Dendritic cell treated with granulocyte-macrophage colony-stimulating factor and Interleukin-4, amounts not matched to agents 40 ng/mL and 50 ng/mL, for 4 days (primary cell): ENCODE measurements around the gene SETD9.

Experiments used
- H3K27ac Mint-ChIP-seq: one replicate; pipeline ENCODE4 v1.8.0; 2022; ENCODE audit warnings: mild to moderate bottlenecking, mixed read lengths
- H3K27me3 Mint-ChIP-seq: one replicate; pipeline ENCODE4 v1.8.0; 2022; ENCODE audit warnings: mild to moderate bottlenecking, mixed read lengths
- H3K36me3 Mint-ChIP-seq: one replicate; pipeline ENCODE4 v1.8.0; 2022; ENCODE audit warnings: low read depth, mixed read lengths
- H3K4me1 Mint-ChIP-seq: one replicate; pipeline ENCODE4 v1.8.0; 2022; ENCODE audit warnings: low read depth, mixed read lengths
- H3K4me3 Mint-ChIP-seq: one replicate; pipeline ENCODE4 v1.8.0; 2022; ENCODE audit warnings: mild to moderate bottlenecking, moderate library complexity, mixed read lengths
- H3K9me3 Mint-ChIP-seq: one replicate; pipeline ENCODE4 v1.8.0; 2022; ENCODE audit warnings: mixed read lengths
- intact Hi-C: fragments of 100-400 bp; cut with micrococcal nuclease; formaldehyde crosslinking; loops from one replicate; pipeline ENCODE4 v1.15.0; 2022

Gene SETD9

DNA sequence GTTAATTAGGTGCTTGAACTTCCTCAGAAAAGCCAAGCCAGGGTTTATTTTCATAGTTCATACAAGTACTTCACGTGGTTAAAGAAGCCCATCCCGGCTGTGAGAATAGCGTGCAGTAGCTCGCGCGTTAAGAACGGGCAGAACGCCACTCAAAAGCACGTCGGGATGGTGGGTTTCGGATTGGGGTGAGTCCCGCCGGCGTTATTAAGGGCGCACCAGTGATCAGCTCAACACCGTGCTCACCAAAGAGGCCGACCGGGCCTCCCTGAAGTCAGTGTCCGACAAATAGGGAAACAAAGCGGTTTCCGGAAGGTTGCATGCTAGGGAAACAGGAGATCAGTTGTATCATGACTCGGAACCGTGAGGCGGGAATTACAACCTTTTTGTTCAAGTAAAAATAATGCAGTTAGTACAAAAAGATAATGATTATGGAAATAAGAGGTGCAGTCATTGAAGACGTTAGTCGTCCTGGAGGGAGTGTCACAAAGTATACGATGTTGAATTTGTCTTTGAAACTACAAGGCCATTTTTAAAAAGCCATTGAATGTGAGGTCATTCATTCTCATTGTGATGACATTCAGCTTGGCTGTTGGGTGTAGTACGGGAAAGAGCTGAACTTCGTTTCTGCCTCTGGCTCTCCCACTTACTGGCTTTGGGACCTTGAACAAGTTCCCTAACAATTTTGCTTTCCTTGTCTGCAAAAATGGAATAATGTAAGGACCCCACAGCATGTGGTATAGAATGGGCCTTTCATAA, 992 bp downstream of the SETD9 start:
- peaks cover 13% of the 10 kb centered on the region for H3K36me3 Mint-ChIP-seq
- H3K4me1 Mint-ChIP-seq, result peaks cover 22% of the 10 kb centered on the region
- H3K27me3 Mint-ChIP-seq, result no peaks in the 10 kb centered on the region
- H3K27ac Mint-ChIP-seq, result peak overlapping the region; percentile 97
- H3K9me3 Mint-ChIP-seq, result no peaks in the 10 kb centered on the region
- intact Hi-C loops, result loop anchor here (5.0 kb wide), 1 partner anchor 42 kb away; the partner anchor contains the start of gene MIER3
- H3K4me3 Mint-ChIP-seq, result peak overlapping the region; percentile 94

DNA sequence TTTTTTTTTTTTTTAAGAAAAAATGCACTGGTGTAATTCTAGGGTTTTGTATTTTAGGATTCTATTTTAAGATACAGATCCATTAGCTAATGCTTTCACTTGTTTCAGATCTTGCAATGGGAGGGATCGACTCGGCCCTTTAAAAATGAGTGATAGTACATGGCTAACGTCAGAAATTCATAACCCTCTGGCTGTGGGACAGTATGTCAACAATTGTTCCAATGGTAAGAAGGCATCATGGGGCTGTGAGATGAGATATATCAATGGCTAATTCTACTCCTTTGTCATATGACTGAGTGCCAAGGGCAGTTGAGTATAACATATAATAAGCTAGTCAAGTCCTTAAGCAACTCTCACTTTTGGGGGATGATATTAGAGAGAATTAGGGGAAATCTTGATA, 4.4 kb downstream of the SETD9 start:
- H3K4me1 Mint-ChIP-seq, result peaks cover 15% of the 10 kb centered on the region
- intact Hi-C loops, result loop anchor here (5.0 kb wide), 1 partner anchor 39 kb away; the partner anchor contains the start of gene MIER3
- H3K27me3 Mint-ChIP-seq, result no peaks in the 10 kb centered on the region
- H3K9me3 Mint-ChIP-seq, result no peaks in the 10 kb centered on the region
- peaks cover 27% of the 10 kb centered on the region for H3K36me3 Mint-ChIP-seq
- H3K4me3 Mint-ChIP-seq, result no peak overlapping the region
- H3K27ac Mint-ChIP-seq, result no peak overlapping the region

DNA sequence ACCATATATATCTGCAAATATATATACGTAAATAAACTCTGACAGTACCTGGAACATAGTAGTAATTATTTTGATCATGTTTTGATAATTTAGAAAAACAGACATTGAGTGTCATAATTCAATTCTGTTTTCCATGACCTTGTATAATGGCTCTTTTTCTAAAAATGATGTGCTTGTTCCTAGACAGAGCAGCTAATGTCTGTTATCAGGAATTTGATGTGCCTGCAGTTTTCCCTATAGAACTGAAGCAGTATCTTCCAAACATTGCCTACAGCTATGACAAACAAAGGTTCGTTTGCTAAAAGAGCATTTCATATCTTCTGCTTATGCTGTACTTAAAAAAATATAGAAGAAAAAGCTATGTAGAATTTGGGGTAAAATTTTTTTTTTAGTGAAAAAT, 5.3 kb downstream of the SETD9 start:
- Mint-ChIP-seq H3K9me3 (no peaks in the 10 kb centered on the region), H3K4me1 (peaks cover 12% of the 10 kb centered on the region), H3K27ac (no peak overlapping the region), H3K36me3 (peaks cover 20% of the 10 kb centered on the region), H3K4me3 (no peak overlapping the region), H3K27me3 (no peaks in the 10 kb centered on the region)
- intact Hi-C loops, result loop anchor here (5.0 kb wide), 1 partner anchor 38 kb away; the partner anchor contains the start of gene MIER3

DNA sequence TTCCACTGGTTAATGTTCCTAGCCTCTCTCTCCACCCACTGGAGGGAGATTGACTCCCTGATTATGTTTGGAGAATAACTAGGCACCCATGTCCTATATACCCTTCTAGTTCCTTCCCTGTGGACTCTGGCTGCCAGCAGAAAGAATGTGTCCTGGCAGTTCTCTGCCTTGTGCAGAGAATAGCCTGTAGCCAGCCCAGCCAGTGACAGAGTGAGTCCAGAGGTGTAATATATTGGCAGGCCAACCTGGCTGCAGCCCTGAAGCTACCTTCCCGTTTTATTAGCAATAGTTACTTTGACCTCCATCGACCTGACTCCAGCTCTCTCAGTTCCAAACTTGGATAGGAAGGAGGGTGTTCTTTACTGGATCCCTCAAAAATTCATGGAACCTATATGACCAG, 8.1 kb downstream of the SETD9 start:
- Mint-ChIP-seq H3K36me3 (peaks cover 31% of the 10 kb centered on the region), H3K4me3 (no peak overlapping the region), H3K4me1 (no peaks in the 10 kb centered on the region), H3K27me3 (no peaks in the 10 kb centered on the region), H3K27ac (no peak overlapping the region), H3K9me3 (no peaks in the 10 kb centered on the region)
- intact Hi-C loops, result no loop called here

DNA sequence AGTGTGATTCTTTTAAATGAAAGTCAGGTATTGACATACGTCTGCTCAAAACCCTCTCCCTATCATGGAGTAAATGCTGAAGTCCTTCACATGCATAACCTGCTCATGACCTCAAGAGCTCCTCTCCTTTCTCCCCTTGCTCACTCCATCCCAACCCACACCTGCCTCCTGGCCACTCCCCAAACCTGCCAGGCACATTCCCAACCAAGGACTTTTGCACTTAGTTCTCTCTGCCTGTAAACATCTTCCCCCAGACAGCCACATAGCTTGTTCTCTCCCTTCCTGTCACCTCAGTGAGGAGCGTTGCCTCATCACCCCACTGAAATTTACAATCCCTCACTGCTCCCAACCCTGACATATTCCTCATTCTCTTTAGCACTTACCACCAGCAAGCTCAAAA, 8.7 kb downstream of the SETD9 start:
- Mint-ChIP-seq H3K27ac (no peak overlapping the region), H3K27me3 (no peaks in the 10 kb centered on the region), H3K4me3 (no peak overlapping the region), H3K4me1 (no peaks in the 10 kb centered on the region), H3K36me3 (peaks cover 37% of the 10 kb centered on the region), H3K9me3 (no peaks in the 10 kb centered on the region)
- intact Hi-C loops, result no loop called here

DNA sequence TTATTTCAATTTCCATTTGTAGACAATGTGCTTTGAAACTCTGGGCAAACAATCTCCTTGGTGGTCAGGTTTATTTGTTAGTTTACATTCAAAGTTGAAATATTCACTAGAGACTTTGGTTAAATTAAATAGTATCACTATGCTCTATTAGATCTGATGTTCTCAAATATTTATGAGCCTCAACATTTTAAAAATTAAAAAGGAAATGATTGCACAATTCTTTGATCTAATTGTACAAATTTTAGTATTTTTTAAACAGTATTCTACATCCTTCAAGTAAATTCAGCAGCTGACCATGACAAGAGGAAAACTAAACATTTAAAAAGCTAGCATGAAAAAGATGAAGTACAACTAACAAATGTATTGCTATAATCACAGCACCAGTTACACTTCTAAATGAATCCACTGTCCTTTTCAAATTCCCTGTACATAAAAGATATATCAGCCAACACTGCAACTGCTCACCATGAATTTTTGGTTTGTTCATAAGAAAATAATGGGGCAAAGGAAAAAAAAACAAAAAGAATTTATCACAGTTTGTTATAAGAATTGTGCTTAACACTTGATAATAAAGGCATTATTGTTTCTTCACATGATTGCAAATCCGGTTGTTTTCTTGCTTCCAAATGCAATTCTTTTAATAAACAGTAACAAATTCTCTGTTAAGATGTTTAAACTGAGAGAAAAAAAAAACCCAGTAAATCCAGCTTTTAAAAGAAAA, 10.7 kb downstream of the SETD9 start:
- H3K27ac Mint-ChIP-seq, result no peak overlapping the region
- intact Hi-C loops, result no loop called here
- no peaks in the 10 kb centered on the region for H3K4me1 Mint-ChIP-seq
- H3K4me3 Mint-ChIP-seq, result no peak overlapping the region
- H3K36me3 Mint-ChIP-seq, result peaks cover 50% of the 10 kb centered on the region
- no peaks in the 10 kb centered on the region for H3K27me3 Mint-ChIP-seq
- H3K9me3 Mint-ChIP-seq, result no peaks in the 10 kb centered on the region

- H3K27me3 Mint-ChIP-seq, result no peaks in the 10 kb centered on the region
- intact Hi-C loops, result no loop called here
- no peak overlapping the region for H3K27ac Mint-ChIP-seq
- H3K9me3 Mint-ChIP-seq, result no peaks in the 10 kb centered on the region
- H3K36me3 Mint-ChIP-seq, result peaks cover 66% of the 10 kb centered on the region
- no peaks in the 10 kb centered on the region for H3K4me1 Mint-ChIP-seq
- H3K4me3 Mint-ChIP-seq, result no peak overlapping the region
Observed at GRCh38 chr5:56922922-56923321, 13.5 kb downstream of the SETD9 start.

- no peaks in the 10 kb centered on the region for H3K27me3 Mint-ChIP-seq
- H3K4me1 Mint-ChIP-seq, result no peaks in the 10 kb centered on the region
- no peaks in the 10 kb centered on the region for H3K9me3 Mint-ChIP-seq
- intact Hi-C loops, result loop anchor here (10.0 kb wide), 1 partner anchor 200 kb away; no protein-coding TSS in a partner anchor
- no peak overlapping the region for H3K4me3 Mint-ChIP-seq
- peaks cover 72% of the 10 kb centered on the region for H3K36me3 Mint-ChIP-seq
- no peak overlapping the region for H3K27ac Mint-ChIP-seq
Observed at GRCh38 chr5:56934325-56934724, 24.9 kb downstream of the SETD9 start.

DNA sequence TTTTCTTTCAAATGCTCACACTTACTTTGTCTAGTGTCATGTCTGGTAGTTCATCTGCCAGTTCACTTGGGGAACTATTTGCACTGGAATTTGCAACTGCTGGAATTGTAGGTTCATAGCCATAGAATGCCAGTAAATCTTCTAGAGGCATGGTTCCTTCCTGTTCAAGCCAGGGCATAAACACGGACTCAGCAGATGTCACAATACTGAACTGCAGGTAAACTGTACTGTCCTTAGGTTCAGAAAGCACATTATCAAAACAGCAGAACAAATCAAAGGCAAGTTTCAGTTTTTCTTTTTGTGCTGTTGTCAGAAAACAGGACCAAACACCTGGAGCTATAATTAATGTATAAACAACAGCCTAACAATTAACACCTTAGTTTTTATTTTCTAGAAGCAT, 29.5 kb downstream of the SETD9 start:
- Mint-ChIP-seq H3K27ac (no peak overlapping the region), H3K9me3 (no peaks in the 10 kb centered on the region), H3K36me3 (peaks cover 95% of the 10 kb centered on the region), H3K4me1 (peaks cover 12% of the 10 kb centered on the region), H3K27me3 (no peaks in the 10 kb centered on the region), H3K4me3 (no peak overlapping the region)
- intact Hi-C loops, result loop anchor here (10.0 kb wide), 1 partner anchor 196 kb away; no protein-coding TSS in a partner anchor

DNA sequence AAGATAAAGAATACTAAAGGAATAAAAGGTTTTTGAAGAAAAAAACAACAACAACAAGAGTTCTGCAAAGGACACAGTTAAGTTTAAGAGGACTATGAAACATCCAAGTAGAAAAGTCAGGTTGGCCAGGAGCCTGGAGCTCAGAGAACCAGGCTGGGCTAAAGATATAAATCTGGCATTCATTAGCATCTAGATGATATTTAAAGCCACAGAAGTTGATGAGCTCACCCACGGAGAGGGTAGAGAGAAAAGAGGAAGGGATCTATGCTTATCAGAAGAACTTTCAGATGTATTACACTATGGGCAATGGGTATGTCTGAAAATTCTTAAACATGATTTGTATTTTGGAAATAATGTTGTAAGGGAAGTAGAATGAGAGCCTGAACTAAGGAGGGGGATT, 32.6 kb downstream of the SETD9 start:
- Mint-ChIP-seq H3K27ac (no peak overlapping the region), H3K4me3 (no peak overlapping the region), H3K36me3 (peaks cover 73% of the 10 kb centered on the region), H3K4me1 (peaks cover 12% of the 10 kb centered on the region), H3K9me3 (no peaks in the 10 kb centered on the region), H3K27me3 (no peaks in the 10 kb centered on the region)
- intact Hi-C loops, result no loop called here

- H3K4me3 Mint-ChIP-seq, result no peak overlapping the region
- peaks cover 18% of the 10 kb centered on the region for H3K4me1 Mint-ChIP-seq
- H3K27me3 Mint-ChIP-seq, result peaks cover 2% of the 10 kb centered on the region
- no peak overlapping the region for H3K27ac Mint-ChIP-seq
- intact Hi-C loops, result no loop called here
- H3K36me3 Mint-ChIP-seq, result peaks cover 43% of the 10 kb centered on the region
- H3K9me3 Mint-ChIP-seq, result no peaks in the 10 kb centered on the region
Observed at GRCh38 chr5:56947052-56947451, 37.7 kb downstream of the SETD9 start.

GRCh38 chr5:56950626-56951125, 41.3 kb downstream of the SETD9 start:
- peaks cover 20% of the 10 kb centered on the region for H3K36me3 Mint-ChIP-seq
- peaks cover 16% of the 10 kb centered on the region for H3K27me3 Mint-ChIP-seq
- no peaks in the 10 kb centered on the region for H3K9me3 Mint-ChIP-seq
- peak overlapping the region; percentile 89 for H3K4me3 Mint-ChIP-seq
- peak overlapping the region; percentile 71 for H3K27ac Mint-ChIP-seq
- intact Hi-C loops, result loop anchor here (5.0 kb wide), 1 partner anchor 38 kb away; no protein-coding TSS in a partner anchor
- peaks cover 18% of the 10 kb centered on the region for H3K4me1 Mint-ChIP-seq

DNA sequence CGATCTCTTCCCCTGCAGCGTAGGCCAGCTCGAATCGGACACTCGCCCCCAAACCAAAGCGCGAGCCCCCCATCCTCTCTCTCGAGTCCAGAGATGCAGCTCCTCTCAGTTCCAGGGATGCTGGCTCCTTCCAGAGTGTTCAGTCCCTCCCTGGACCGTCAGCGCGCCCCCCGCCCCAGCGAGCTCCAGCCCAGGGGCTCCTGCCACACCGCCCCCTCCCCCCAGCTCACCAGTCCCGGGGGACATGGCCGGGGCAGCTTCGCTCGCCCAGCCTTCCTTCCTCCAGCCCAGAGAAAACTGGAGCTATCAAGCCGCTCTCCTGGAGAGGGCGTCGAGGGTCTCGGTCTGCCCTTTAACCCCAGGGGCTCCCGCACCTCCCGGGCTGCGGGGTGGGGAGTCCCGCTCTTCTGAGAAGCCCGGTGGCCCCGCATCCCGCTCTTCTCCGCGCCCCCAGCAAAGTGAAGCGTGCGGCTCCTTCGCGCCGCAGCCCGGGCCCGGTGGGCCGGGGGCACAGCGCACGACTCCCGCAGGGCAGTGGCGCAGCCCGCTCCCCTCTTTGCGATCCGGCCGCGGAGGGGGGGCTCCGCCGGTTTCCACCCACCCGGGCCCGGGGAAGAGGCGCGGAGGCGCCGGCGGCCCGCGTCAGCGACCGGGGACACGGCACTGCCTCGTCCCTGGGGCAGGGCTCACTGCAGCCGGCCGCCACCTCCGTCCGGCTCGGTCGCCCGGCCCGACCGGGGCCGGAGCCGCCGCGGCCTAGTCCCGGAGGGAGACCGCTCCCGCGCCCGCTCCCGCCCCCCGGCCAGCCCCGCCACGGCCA, 41.9 kb downstream of the SETD9 start:
- Mint-ChIP-seq H3K4me3 (peak overlapping the region; percentile 89), H3K4me1 (peaks cover 18% of the 10 kb centered on the region), H3K36me3 (peaks cover 20% of the 10 kb centered on the region), H3K27me3 (peaks cover 16% of the 10 kb centered on the region), H3K9me3 (no peaks in the 10 kb centered on the region), H3K27ac (peak overlapping the region; percentile 71)
- intact Hi-C loops, result loop anchor here (5.0 kb wide), 1 partner anchor 39 kb away; no protein-coding TSS in a partner anchor
